SKM-1 (cell line): ENCODE data around the gene NRCAM.

ENCODE experiments used
- DNase-seq: peaks from one replicate; lab custom pipeline; 2025; ENCODE audit not compliant: unreplicated experiment; lab: John Stamatoyannopoulos, UW

Gene NRCAM

DNA sequence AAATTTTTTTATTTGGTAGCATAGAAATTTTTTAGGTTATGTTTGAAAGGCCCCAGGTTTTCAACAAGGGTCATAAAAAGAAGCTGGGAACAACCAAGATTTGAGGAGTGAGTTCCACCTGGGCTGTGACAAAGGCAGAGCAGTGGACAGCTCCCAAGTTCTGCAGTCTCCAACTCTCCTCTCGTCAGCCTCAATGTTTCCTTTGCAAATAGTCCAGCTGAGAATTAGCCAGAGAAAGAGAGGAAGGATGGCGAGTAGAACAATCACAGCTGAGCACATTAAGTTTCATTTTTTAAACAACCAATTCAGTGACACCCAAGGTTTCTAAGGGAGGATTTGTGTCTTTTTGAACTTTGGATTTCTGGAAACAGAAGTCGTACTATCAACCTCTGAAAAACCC is 143.2 kb downstream of the NRCAM start:
- no peak for DNase-seq

DNA sequence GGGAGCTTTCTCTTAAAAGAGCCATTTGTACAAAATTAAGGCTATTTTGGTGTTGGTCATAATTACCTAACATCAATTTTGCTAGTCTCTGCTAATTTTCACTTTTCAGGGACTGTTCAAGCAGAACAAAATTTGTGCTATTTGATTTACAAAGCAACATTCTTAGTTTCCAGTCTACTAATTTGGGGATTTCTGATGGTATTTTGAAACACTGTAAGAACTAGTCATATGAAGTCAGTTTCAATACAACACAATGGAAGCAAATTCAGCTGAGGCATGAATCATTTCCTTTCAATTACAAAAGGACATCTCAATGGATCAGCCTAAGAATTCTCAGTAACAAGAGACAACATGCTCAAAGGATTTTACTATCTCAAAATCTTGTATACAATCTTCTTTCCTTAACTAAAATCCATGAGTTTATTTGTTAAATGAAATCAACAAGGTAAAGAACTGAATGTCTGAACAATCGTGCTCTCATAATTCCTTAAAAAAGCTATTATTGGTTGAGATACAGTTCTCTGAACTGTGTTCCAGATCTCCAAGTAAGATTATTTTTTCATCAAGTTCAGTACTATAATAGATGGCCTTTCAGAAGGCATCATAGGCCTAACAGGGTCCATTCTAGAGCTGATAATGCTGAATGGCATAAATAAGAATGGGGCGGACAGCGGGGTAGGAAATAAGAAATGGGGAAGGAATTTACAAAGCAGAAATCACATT is 144.6 kb downstream of the NRCAM start:
- DNase-seq, result no peak

DNA sequence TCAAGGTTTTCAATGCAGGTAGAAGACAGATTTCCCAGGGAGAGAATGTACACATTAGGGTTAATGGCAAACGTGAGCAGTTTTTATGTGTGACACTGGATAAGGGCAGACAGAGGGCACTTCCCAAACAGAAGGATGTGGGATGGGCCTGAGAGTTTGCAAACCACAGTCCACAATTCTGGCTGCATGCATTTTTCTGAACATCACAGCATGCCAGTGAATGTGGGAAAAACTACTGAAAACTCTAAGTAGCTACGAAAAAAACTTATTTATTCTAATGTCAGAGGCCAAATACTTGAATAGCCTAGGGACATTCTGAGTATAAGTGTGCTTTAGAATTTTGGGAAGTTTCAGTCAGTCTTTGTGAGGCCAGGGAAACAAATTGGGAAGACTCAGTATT is 145.9 kb downstream of the NRCAM start:
- DNase-seq, result no peak

DNA sequence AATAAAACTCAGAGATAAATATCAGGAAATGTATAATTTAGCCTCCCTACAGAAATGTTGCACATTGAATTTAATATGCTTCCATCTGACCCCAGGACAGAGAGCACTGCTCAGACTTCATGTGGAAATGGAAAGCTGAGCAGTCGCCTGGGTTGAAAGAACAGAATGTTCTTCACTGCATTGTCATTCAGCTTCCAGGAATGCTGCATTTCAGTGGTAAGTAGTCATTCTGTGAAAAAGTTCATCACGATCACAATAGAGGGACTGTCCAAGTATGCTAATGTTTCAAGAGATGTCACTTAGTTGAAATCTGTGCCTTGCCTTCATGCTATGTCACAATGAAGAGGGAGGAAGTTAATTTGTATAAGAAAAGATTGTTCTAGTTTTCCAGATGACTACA is 147.3 kb downstream of the NRCAM start:
- DNase-seq, result no peak

DNA sequence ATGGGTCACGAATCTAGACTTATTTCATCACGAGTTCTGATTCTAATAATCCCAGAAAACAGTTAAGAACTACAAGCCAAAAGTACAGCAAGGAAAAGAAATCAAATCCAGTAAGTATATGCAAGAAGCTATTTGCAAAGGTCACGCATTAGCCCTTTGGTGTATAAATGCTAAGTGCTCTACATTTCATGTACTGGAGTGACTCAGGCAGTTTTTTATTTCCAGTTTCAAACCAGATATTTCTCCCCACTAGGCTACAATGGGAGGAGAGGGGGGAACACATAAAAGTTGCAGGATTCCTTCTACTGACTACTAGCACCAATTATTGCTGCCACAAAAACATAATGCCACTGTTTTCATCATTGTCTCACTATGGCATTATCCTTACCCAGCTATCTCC is 148.0 kb downstream of the NRCAM start:
- no peak for DNase-seq

DNA sequence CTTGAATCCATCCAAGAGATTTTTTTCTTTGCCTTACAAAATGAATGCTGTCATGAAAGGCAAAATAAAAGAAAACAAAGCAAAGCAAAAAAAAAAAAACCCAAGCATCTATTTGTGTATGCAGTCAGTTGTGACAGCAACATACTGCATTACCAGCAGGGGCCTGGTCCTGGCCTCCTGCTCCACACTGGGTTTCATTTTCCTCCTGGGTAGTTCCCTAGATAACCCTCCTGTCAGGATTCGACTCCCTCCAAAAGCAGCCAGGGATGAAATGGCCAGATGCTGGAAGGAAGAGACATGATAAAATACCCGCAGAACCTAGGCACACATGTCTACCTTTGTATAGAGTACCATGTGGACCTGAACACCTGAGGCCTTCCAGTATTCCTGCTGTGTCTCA is 148.6 kb downstream of the NRCAM start:
- DNase-seq, result no peak

DNA sequence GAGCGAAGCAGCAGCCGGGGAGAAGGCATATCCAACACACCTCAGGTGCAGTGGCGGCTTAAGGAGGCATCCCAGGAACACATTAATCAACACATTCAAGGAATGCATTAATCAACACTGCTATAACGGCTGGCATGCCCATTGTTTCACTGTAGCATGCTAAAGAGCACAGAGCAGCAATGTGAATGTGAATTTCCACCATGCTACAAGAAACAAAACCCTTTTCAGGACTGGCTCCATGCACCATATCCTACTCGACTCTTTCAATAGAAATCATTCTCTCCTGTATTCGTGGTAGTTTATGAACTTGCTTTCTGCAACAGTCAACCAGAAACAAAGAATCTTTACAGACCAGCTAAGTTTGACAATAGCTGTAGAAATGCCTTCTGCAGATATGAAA is 149.0 kb downstream of the NRCAM start:
- no peak for DNase-seq

DNA sequence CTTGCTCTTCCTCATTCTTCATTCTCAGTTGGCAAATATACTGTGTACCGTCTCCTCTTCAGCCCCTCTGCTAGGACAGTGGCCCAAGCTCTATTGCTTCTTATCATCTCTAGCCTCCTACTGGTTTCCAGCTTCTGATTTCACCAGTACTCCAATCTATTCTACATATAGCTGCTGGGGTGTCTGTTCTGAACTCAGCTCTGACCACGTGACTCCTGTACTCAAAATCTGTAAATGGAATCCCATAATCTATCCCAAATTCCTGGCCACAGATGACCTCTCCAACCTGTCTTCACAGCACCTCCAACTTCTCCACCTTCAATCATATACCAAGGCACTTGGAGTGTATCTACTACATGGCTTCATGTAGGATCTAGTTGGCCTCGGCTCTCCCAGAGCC is 152.9 kb downstream of the NRCAM start:
- DNase-seq, result no peak

DNA sequence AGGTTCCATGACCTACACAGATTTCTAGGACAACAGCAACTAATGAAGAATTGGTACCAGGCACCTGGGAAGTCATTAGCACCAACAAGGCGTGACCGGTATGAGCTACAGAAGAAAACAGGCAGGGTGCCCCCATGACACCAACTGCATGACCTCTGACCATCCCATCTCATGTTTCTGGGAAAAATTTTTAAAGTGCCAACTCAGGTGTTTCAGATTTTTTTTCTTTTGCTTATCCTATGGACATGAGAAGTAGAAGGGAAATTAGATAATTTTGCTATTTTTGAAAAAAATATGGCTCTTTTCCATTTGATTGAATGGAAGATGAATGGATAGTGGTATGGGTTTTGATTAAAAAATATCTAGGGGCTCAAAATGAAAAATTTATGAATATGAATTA is 154.8 kb downstream of the NRCAM start:
- no peak for DNase-seq

DNA sequence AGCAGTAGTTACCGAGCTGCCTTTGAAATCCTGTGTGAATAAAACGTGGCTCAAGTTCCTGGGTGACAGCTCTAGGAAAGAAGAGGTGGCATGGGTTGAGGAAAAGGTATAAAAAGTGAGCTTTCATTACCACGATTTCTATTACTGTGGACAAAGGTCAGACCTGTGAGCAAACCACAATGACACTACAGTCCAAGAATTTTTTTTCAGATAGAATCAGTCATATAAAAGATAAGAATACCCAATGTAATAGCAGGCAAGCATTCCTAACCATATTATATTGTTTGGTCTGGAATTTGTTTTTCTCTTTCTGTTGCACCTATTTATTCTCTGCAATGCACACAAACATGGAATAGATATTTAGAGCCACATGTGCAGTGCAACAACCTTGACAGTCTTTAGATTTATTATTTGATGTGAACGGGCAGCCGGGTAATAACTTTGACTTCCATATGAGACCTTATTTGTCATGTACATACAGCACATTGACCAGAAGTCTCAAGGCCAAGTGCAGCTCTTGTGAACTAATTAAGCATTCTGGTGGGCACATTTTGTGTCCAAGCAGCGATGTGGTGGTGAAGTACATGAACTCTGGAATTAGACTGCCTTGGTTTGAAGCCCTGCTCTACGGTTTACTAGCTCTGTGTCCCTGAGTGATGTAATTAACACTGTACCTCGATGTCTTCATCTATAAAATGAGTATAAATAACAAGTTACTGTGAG is 156.8 kb downstream of the NRCAM start:
- DNase-seq, result no peak

DNA sequence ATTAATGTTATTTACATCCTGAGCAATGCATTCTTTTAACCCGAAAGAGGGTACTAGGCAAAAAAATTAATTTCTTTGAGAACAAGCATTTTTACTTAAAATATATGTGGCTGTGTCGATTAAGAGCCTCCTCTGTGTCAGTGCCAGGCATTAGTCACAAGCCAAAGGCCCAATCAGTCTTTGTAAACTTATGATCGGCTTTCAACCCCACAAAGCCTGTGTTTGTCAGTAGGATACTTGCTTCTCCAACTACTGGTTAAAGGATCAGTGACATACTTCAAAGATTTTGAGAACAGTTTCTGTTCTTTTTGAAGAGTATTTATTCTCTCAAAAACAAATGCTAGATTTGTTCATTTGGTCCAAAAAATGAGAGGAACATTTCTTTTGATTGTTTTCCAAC is 159.3 kb downstream of the NRCAM start:
- DNase-seq, result no peak

DNA sequence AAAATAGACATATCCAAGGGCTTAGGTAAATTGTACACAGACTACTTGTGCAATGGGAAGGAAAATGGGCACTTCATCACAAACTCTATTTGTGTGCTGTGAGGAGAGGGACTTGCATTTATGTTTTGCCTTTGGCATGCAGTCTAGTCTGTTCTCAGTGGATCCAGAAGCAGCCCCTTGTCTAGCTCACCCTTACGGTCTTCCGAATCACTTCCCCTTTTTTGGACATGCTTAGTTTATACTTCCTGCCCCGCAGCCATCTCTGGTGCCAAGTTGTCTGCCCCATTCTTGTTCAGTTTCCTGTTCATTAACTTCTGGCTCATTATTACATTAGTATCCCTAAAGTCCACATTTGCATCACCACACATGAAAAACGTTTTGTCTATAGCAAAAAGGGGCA is 161.6 kb downstream of the NRCAM start:
- peak; percentile 36 for DNase-seq

DNA sequence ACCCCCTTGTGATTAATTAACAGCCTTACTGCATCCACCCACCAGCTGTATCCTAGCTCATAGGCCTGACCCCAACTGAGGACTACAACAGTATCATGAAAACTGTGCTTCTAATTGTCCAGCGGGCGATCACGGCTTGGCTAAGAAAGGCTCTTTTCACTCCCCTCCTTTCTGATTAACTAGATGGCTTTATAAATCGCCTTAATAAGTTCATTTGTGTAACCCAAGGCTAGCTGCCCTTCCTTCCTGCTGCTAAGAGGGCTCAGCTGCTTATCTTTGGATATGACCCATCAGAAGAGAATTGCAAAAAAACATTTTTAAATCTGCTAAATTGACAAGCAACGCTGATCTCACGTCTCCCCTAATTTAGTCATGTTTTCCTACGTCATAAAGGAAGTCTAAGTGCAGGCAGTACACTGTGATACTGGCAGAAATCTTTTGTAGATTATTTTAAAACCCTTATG is 163.1 kb downstream of the NRCAM start:
- no peak for DNase-seq

DNA sequence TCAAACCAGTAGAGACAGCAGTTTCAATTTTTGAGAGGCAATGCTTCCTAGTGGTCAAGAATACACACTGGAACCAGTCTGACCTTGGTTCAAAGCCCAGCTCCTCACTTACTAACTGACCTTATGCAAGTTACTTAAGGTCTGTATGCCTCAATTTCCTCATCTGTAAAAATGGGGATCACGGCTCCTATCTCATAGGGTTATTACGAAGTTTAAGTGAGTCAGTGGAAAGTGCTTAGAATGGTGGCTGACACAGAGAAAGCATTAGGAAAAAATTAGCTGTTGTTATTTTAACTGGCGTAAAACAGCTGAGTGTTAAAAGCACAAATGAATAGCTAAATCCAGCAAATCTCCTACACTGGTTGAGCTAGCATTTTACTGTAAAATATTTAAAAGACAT is 163.7 kb downstream of the NRCAM start:
- no peak for DNase-seq

DNA sequence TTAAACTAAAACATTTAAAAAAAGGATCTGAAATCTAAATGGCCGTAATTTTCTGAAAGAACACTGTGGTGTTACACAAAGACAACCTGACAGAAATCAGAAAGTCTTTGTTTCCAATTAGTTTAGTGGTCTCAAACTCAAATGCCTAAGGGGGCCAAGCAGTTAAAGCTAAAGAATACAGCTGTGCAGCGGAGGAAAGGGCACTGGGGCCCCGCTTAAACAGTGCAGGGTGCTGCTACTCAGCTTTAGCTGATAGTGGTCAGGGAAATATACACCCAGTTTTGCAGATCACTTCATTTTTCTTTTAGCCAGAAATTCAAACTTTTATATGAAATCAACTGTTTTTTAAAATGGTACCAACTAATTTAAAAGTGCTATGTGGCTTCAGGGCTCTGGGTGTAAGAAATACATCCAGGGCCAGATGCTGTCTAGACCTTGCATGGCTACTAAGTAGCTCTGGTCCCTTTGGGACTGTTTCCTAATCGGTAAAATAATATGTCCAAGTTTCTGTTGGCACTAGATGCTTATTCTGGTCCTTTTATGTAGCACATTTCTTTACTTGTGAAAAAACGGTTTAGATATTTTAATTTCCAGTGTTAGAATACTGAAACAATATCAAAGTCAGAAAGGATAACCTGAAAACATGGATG is 164.3 kb downstream of the NRCAM start:
- DNase-seq, result no peak

DNA sequence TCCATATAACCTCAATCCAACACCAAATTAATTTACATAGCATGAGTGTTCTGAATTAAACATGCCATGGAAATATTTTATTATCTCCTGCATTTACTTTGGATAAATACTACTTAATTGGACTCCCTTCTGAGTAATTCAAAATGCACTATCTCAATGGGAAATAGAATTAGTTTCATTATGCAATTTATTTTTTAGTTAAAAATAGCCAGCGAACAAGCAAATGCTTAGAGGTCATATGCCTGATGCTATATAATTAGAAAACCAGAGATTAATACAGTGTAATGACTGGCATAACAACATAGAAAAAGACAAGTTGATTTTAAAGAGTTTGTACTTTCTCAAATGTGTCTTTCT is 165.1 kb downstream of the NRCAM start:
- no peak for DNase-seq

DNA sequence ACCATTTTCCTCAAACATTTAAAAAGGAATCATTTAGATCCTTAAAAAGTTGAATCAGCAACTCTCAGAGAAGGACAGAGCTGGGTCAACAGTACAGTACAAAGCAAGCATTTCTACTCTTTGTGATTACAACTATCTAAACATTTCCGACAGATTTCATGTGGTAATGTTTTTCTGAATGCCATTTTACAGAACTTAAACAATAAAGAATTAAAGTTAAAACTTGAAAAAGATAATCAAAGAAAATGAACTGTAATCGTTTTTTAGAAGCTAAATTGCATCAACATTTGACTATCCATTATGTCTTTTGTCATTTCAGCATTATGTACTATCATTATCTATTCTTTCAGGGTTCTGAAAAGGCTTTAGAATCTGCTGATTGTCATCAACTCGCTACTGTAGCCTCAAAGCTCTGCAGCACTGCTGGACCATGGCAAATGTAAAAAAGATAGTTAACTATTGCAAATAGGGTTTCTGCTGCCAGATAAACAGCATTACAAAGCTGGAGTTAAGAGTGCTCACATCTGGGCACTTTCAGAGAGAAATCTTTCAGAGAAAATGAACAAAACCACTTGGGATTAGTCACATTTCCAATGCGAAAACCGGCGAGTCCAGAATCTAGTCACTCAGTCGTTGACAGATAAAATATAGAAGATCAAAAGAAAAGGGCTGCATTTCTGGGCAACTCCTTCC is 165.6 kb downstream of the NRCAM start:
- DNase-seq, result no peak

DNA sequence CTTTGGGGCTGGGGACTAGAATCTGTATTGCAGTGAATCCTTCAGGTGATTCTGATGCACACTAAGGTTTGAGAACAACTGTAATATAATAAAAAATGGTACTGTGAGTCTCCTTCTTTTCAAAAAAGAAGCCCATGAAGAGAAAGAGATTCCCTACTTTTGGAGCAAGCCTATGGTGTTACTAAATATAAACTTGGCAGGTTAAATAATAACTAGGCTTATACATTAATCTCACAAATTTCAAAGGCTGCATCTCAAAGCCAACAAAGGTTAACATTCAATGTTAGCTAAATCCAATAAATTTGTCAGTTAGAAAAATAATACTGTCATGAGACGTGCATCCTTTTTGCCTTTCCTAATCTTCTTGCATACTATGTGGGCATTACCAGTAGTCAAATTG is 166.4 kb downstream of the NRCAM start:
- DNase-seq, result no peak

DNA sequence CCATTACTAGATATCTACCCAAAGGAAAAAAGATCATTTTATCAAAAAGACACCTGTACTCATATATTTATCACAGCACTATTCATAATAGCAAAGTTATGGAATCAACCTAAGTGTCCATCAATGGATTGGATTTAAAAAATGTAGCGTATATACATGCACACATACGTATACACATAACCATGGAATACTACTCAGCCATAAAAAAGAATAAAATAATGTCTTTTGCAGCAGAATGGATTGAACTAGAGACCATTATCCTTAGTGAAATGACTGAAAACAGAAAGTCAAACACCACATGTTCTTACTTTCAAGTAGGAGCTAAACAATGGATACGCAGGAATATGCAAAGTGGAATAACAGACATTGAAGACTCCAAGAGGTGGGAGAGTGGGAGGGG is 168.4 kb downstream of the NRCAM start:
- no peak for DNase-seq

DNA sequence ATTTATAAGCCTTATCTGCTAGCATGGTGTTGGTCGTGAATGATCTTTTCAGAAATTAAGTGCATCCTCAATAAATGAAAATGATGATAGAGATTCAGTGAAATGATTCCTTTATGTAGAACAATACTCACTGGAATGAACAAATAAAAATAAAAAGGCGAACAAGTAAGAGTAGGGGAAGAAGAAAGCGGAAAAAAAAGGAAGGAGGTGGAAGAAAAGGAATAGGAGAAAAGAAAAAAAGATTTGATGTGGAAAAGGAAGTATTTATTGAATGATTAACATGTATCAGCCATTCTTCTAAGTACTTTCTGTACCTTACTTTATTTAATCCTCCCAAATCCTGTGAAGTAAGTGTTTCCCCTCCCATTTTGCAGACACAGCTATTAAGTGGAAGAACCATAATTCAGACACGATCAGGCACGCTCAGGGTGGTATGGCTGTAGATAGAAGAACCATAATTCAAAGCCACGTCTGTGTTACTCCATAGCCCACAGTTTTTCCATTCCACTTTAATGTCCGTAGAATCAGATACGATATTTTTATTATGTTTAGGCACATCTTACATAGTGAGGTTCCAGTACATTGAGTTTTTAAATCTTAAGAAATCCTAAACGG is 169.8 kb downstream of the NRCAM start:
- no peak for DNase-seq

DNA sequence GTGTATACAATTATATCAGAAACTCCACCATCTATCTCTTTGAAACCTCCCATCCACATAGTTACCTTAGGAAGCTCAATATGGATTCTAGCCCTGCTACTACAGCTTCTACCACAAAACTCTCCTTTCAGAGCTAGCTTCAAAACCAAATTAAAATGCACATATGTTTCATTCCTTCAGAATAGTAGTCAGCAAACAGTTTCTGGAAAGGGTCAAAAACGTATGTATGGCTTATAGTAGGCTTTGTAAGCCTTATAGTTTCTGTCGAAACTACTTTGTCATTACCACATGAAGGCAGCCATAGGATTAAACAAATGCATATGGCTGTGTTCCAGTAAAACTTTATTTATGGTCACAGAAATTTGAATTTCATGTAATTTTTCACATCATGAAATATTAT is 170.5 kb downstream of the NRCAM start:
- no peak for DNase-seq
